Omental fat pad (tissue), 4 donors: Measurements from ENCODE around the gene SLC52A1. TPM values are rescaled to one million over a fixed set of nuclear protein-coding genes. Genes with fewer than 3 reads are reported as not detected.
"Not testable (repeated sequence)": the region's sequence is repeated elsewhere in the genome, so short reads cannot be mapped to it uniquely, and the experiment has no call there.

Experiments used
- ATAC-seq: fragments of 150-250 bp; one replicate; pipeline ENCODE4 v1.9.1; 2016; ENCODE audit warnings: mild to moderate bottlenecking, moderate library complexity; ENCODE audit not compliant: low FRiP score
- DNase-seq: peaks from one replicate; pipeline ENCODE4 v3.0.0-alpha.2; 2019; ENCODE audit warnings: low spot score
- total RNA-seq, 4 donors: library from RNA; depleted of rRNA; stranded (reverse); fragments of >200 nt; gene quantifications; one replicate each; pipeline ENCODE4 v1.1.0, GENCODE V29; 2016
- TF ChIP-seq, protein P1 (sequence below), 3 donors: fragments of 450-650 bp; IDR thresholded peaks; one replicate each; pipeline ENCODE4 v1.5.1; 2016 to 2017; ENCODE audit warnings: antibody characterized with exemption in 3 of 3, mild to moderate bottlenecking in 3 of 3, moderate library complexity in 2 of 3

Gene SLC52A1
- not detected for total RNA-seq

- TF ChIP-seq, protein P1, sequence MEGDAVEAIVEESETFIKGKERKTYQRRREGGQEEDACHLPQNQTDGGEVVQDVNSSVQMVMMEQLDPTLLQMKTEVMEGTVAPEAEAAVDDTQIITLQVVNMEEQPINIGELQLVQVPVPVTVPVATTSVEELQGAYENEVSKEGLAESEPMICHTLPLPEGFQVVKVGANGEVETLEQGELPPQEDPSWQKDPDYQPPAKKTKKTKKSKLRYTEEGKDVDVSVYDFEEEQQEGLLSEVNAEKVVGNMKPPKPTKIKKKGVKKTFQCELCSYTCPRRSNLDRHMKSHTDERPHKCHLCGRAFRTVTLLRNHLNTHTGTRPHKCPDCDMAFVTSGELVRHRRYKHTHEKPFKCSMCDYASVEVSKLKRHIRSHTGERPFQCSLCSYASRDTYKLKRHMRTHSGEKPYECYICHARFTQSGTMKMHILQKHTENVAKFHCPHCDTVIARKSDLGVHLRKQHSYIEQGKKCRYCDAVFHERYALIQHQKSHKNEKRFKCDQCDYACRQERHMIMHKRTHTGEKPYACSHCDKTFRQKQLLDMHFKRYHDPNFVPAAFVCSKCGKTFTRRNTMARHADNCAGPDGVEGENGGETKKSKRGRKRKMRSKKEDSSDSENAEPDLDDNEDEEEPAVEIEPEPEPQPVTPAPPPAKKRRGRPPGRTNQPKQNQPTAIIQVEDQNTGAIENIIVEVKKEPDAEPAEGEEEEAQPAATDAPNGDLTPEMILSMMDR (IDR thresholded peaks at IDR 0.05) = no peak
- DNase-seq = no peak
- no peak for ATAC-seq
Measured at GRCh38 chr17:5035315-5035714, at the start of gene SLC52A1. TSS of gene SLC52A1 (minus strand) at chr17:5035426. CDS start at chr17:5034606, 820 bp downstream.

DNA sequence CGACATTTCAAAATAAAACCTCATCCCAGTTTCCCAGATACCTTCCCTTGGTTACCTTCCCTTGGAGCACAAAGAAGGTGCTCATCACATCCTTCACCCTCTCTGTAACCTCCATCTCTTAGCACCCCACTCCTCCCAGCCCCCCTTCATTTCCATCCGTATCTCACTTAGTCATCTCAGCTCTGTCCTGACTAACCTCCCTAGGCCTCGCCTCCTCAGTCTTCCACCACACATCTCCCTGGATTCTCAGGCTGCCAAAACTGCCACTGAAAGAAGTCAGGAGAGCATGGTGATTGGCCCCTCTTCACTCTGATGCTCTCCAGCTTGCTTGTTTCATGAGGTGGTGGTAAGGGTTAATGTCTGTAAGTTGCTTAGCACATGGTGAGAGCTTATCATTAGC is 45.4 kb upstream of the SLC52A1 start:
- TF ChIP-seq, protein P1 (IDR thresholded peaks at IDR 0.05) = no peak
- ATAC-seq = no peak
- DNase-seq = no peak

- TF ChIP-seq, protein P1 (IDR thresholded peaks at IDR 0.05) = no peak
- ATAC-seq (peak; percentile 90), DNase-seq (peak; percentile 52)
Measured at GRCh38 chr17:5078106-5079028, 43.1 kb upstream of the SLC52A1 start, which contains the start of gene ZFP3. TSS of gene ZFP3 (plus strand) at chr17:5078467. CDS start at chr17:5091505, 13,038 bp downstream.

DNA sequence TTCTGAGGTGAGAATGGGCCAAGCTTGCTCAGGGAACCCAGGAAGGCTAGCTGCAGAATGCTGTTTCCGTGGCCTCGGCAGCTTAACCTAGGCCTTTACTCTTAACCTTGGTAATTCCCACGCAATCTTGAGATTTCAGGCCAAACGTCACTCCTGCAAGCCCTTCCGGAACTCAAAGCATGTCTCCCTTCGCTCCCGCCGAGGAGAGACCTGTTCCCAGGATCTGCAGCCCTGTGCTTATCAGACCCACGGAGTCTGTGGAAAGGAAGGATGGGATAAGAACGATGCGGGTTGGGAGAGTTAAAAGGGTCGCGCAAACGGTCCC is 42.5 kb upstream of the SLC52A1 start:
- ATAC-seq (peak; percentile 21), DNase-seq (no peak)
- TF ChIP-seq, protein P1 (IDR thresholded peaks at IDR 0.05) = no peak

DNA sequence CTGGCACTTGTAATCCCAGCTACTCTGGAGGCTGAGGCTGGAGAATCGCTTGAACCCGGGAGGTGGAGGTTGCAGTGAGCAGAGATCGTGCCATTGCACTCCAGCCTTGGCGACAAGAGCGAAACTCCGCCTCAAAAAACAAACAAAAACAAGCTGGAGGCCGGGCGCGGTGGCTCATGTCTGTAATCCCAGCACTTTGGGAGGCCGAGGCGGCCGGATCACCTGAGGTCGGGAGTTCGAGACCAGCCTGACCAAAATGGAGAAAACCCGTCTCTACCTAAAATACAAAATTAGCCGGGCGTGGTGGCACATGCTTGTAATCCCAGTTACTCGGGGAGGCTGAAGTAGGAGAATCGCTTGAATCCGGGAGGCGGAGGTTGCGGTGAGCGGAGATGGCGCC is 42.0 kb upstream of the SLC52A1 start:
- ATAC-seq, DNase-seq: not testable (repeated sequence)

- DNase-seq, ATAC-seq: not testable (repeated sequence)
Measured at GRCh38 chr17:5075472-5075871, 40.2 kb upstream of the SLC52A1 start.

DNA sequence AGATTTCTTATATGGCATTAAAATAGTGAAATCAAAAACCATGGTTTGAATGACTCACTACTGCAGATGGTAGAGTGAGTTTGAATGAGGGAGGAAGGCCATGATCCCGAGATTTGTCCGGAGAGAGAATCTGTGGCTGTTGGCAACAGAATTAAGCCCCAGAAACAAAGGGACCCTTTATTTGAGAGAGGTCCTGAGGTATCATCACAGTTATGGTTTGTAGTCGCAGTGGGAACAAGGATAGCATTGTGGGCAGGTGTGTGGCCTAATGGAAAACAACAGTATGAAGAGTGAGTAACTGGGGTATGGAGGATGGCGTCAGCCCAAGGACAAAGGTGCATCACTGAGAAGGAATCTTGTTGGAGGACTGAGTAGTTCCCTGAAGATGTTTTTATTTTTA is 34.5 kb upstream of the SLC52A1 start:
- DNase-seq = no peak
- TF ChIP-seq, protein P1 (IDR thresholded peaks at IDR 0.05) = no peak
- no peak for ATAC-seq

- TF ChIP-seq, protein P1 (IDR thresholded peaks at IDR 0.05) = no peak
- DNase-seq (no peak), ATAC-seq (no peak)
Measured at GRCh38 chr17:5068236-5068635, 33.0 kb upstream of the SLC52A1 start.
